ENCODE data around the gene CAMTA1.

The CAMTA1 gene

DNA sequence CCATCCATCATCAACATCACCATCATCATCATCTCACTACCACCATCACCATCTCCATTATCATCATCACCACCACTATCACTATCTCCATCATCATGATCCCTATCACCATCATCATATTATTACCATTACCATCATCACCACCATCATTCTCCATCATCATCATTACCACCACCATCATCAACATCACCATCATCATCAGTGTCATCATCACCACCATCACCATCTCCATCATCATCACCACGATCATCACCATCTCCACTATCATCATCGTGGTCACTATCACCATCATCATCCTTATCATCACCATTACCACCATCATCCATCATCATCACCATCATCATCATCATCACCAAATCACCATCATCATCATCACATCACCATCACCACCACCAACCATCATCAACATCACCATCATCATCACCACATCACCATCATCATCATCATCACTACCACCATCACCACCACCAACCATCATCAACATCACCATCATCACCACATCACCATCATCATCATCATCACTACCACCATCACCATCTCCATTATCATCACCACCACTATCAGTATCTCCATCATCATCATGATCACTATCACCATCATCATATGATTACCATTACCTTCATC lies 783.8 kb downstream of the CAMTA1 start:
- Histone ChIP-seq H3K9me2 (replicated peaks; ENCODE audit: insufficient read depth, low read length) (no peaks in the 10 kb centered on the region), H3K79me2 (ENCODE audit: insufficient read depth, low read length) (no peaks in the 10 kb centered on the region), H3K4me2 (ENCODE audit: low read depth, low read length, poor library complexity, severe bottlenecking) (no peak overlapping the region), H3K27ac (ENCODE audit: low read depth, low read length) (no peak overlapping the region), H3K9me3 (ENCODE audit: insufficient read depth, low read length) (no peaks in the 10 kb centered on the region), H3K9ac (ENCODE audit: low read length) (no peak overlapping the region), H3K27me3 (ENCODE audit: low read length) (no peaks in the 10 kb centered on the region), H3F3A (ENCODE audit: insufficient read depth) (no peaks in the 10 kb centered on the region), H3K4me3 (ENCODE audit: insufficient read depth, low read length, poor library complexity, severe bottlenecking) (no peak overlapping the region), H4K20me1 (ENCODE audit: low read depth, low read length) (no peaks in the 10 kb centered on the region), H3K36me3 (ENCODE audit: low read length) (no peaks in the 10 kb centered on the region), H2AFZ (ENCODE audit: low read depth, low read length, severe bottlenecking) (no peak overlapping the region)
- TF ChIP-seq, protein P1, sequence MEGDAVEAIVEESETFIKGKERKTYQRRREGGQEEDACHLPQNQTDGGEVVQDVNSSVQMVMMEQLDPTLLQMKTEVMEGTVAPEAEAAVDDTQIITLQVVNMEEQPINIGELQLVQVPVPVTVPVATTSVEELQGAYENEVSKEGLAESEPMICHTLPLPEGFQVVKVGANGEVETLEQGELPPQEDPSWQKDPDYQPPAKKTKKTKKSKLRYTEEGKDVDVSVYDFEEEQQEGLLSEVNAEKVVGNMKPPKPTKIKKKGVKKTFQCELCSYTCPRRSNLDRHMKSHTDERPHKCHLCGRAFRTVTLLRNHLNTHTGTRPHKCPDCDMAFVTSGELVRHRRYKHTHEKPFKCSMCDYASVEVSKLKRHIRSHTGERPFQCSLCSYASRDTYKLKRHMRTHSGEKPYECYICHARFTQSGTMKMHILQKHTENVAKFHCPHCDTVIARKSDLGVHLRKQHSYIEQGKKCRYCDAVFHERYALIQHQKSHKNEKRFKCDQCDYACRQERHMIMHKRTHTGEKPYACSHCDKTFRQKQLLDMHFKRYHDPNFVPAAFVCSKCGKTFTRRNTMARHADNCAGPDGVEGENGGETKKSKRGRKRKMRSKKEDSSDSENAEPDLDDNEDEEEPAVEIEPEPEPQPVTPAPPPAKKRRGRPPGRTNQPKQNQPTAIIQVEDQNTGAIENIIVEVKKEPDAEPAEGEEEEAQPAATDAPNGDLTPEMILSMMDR (IDR thresholded peaks at IDR 0.05; ENCODE audit: insufficient read depth, low read length, poor library complexity, severe bottlenecking), result no peak
- no peak for TF ChIP-seq EZH2phosphoT487 (conservative IDR thresholded peaks at IDR 0.05; ENCODE audit: low read length)

DNA sequence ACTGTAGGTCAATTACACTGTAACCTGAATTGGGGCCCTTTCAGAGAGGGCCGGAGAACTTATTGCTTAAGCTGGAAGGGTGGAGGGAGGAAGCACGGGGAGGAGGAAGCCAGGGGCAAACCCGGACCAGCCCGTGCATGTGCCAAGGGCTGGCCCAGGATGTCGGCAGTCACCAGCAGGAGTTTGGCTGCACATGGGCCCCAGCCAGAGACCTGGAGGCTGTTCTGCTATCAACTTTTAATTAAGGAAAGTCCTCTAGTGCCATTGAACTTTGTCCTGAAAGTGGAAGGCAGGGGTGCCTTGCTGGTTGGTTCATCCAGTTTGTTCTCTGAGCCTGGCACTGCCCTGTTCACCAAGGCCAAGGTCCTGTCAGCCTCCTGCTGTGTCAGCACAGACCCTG lies 785.1 kb downstream of the CAMTA1 start:
- Histone ChIP-seq H3K27me3 (ENCODE audit: low read length) (no peaks in the 10 kb centered on the region), H3F3A (ENCODE audit: insufficient read depth) (no peaks in the 10 kb centered on the region), H3K9me2 (replicated peaks; ENCODE audit: insufficient read depth, low read length) (no peaks in the 10 kb centered on the region), H3K9me3 (ENCODE audit: insufficient read depth, low read length) (no peaks in the 10 kb centered on the region), H2AFZ (ENCODE audit: low read depth, low read length, severe bottlenecking) (no peak overlapping the region), H3K27ac (ENCODE audit: low read depth, low read length) (no peak overlapping the region), H4K20me1 (ENCODE audit: low read depth, low read length) (no peaks in the 10 kb centered on the region), H3K4me3 (ENCODE audit: insufficient read depth, low read length, poor library complexity, severe bottlenecking) (no peak overlapping the region), H3K36me3 (ENCODE audit: low read length) (no peaks in the 10 kb centered on the region), H3K9ac (ENCODE audit: low read length) (no peak overlapping the region), H3K4me2 (ENCODE audit: low read depth, low read length, poor library complexity, severe bottlenecking) (no peak overlapping the region), H3K79me2 (ENCODE audit: insufficient read depth, low read length) (no peaks in the 10 kb centered on the region)
- no peak for TF ChIP-seq EZH2phosphoT487 (conservative IDR thresholded peaks at IDR 0.05; ENCODE audit: low read length)
- TF ChIP-seq, protein P1 (IDR thresholded peaks at IDR 0.05; ENCODE audit: insufficient read depth, low read length, poor library complexity, severe bottlenecking), result no peak

DNA sequence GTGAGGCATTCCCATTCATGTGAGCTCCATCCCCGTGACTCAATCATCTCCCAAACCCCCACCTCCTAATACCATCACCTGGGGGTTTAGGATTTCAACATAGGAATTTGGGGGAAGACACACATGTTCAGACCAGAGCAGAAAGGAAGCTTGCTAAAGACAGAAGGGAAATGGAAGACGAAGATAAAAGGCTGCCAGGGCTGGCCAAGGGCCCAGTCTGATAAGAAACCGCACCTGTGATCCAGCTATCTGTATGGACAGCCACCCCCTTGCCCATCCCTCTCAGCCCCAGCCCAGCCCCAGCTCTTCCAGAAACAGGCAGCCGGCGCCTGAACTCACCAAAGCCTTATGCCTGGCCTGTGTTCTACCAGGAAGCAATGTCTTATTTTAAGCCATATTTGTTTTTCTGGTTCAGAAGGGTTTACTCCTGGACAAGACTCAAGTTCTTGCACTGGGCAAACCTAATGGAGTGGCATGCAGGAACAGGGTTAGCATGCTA lies 787.4 kb downstream of the CAMTA1 start:
- no peak overlapping the region for H3K4me3 ChIP-seq (ENCODE audit: insufficient read depth, low read length, poor library complexity, severe bottlenecking)
- H3K9ac ChIP-seq (ENCODE audit: low read length), result no peak overlapping the region
- no peaks in the 10 kb centered on the region for H3K9me3 ChIP-seq (ENCODE audit: insufficient read depth, low read length)
- H3K4me2 ChIP-seq (ENCODE audit: low read depth, low read length, poor library complexity, severe bottlenecking), result no peak overlapping the region
- no peaks in the 10 kb centered on the region for H3F3A ChIP-seq (ENCODE audit: insufficient read depth)
- H3K27ac ChIP-seq (ENCODE audit: low read depth, low read length), result no peak overlapping the region
- H3K27me3 ChIP-seq (ENCODE audit: low read length), result no peaks in the 10 kb centered on the region
- TF ChIP-seq, protein P1 (IDR thresholded peaks at IDR 0.05; ENCODE audit: insufficient read depth, low read length, poor library complexity, severe bottlenecking), result no peak
- TF ChIP-seq EZH2phosphoT487 (conservative IDR thresholded peaks at IDR 0.05; ENCODE audit: low read length), result no peak
- no peak overlapping the region for H2AFZ ChIP-seq (ENCODE audit: low read depth, low read length, severe bottlenecking)
- H3K36me3 ChIP-seq (ENCODE audit: low read length), result no peaks in the 10 kb centered on the region
- no peaks in the 10 kb centered on the region for H3K9me2 ChIP-seq (replicated peaks; ENCODE audit: insufficient read depth, low read length)
- no peaks in the 10 kb centered on the region for H3K79me2 ChIP-seq (ENCODE audit: insufficient read depth, low read length)
- no peaks in the 10 kb centered on the region for H4K20me1 ChIP-seq (ENCODE audit: low read depth, low read length)

Measured in SU-DHL-6 (cell line).